ENCODE measurements around the gene BCAS4. TPM values are rescaled to one million over a fixed set of nuclear protein-coding genes. Genes with fewer than 3 reads are reported as not detected.

The BCAS4 gene
- total RNA-seq, 4 donors from 2014 or later, result 0.66 to 91.6 (median 1.9) TPM

GRCh38 chr20:50856475-50857041 lies 61.7 kb downstream of the BCAS4 start:
- Histone ChIP-seq H3K4me1 (peaks cover 0 to 10% (median 0%) of the 10 kb centered on the region in 4 donors), H3K27ac (peak overlapping the region in 1 of 4 donors; percentile 52), H3K9me3 (no peaks in the 10 kb centered on the region), H3K36me3 (no peaks in the 10 kb centered on the region), H3K27me3 (no peaks in the 10 kb centered on the region), H3K4me3 (no peak overlapping the region)
- no peak for DNase-seq
- TF ChIP-seq POLR2A (IDR thresholded peaks at IDR 0.05) (no peak), CTCF (IDR thresholded peaks at IDR 0.05) (no peak)

GRCh38 chr20:50857348-50857747 lies 62.5 kb downstream of the BCAS4 start:
- Histone ChIP-seq H3K4me1 (peaks cover 0 to 10% (median 0%) of the 10 kb centered on the region in 4 donors), H3K4me3 (no peak overlapping the region), H3K36me3 (no peaks in the 10 kb centered on the region), H3K27ac (no peak overlapping the region), H3K27me3 (no peaks in the 10 kb centered on the region), H3K9me3 (no peaks in the 10 kb centered on the region)
- TF ChIP-seq POLR2A (IDR thresholded peaks at IDR 0.05), result no peak
- TF ChIP-seq CTCF (IDR thresholded peaks at IDR 0.05), result no peak
- DNase-seq, result no peak

- peaks cover 0 to 10% (median 0%) of the 10 kb centered on the region in 4 donors for H3K4me1 ChIP-seq
- DNase-seq, result no peak
- H3K9me3 ChIP-seq, result no peaks in the 10 kb centered on the region
- H3K4me3 ChIP-seq, result no peak overlapping the region
- H3K36me3 ChIP-seq, result no peaks in the 10 kb centered on the region
- H3K27ac ChIP-seq, result no peak overlapping the region
- TF ChIP-seq CTCF (IDR thresholded peaks at IDR 0.05) (no peak), POLR2A (IDR thresholded peaks at IDR 0.05) (no peak)
- no peaks in the 10 kb centered on the region for H3K27me3 ChIP-seq
These were observed 63.7 kb downstream of the BCAS4 start for GRCh38 chr20:50858525-50858924.

GRCh38 chr20:50859161-50859560 lies 64.3 kb downstream of the BCAS4 start:
- Histone ChIP-seq H3K4me3 (no peak overlapping the region), H3K27me3 (no peaks in the 10 kb centered on the region), H3K36me3 (no peaks in the 10 kb centered on the region), H3K4me1 (peaks cover 0 to 10% (median 0%) of the 10 kb centered on the region in 4 donors), H3K9me3 (no peaks in the 10 kb centered on the region), H3K27ac (no peak overlapping the region)
- no peak for TF ChIP-seq POLR2A (IDR thresholded peaks at IDR 0.05)
- TF ChIP-seq CTCF (IDR thresholded peaks at IDR 0.05), result no peak
- no peak for DNase-seq

- TF ChIP-seq CTCF (IDR thresholded peaks at IDR 0.05), result no peak
- TF ChIP-seq POLR2A (IDR thresholded peaks at IDR 0.05), result no peak
- no peak overlapping the region for H3K27ac ChIP-seq
- H3K36me3 ChIP-seq, result no peaks in the 10 kb centered on the region
- peaks cover 0 to 2% (median 0%) of the 10 kb centered on the region in 4 donors for H3K4me1 ChIP-seq
- H3K9me3 ChIP-seq, result no peaks in the 10 kb centered on the region
- no peaks in the 10 kb centered on the region for H3K27me3 ChIP-seq
- H3K4me3 ChIP-seq, result no peak overlapping the region
- no peak for DNase-seq
These were observed 66.2 kb downstream of the BCAS4 start for GRCh38 chr20:50861012-50861411.

- TF ChIP-seq POLR2A (IDR thresholded peaks at IDR 0.05), result no peak
- no peak for TF ChIP-seq CTCF (IDR thresholded peaks at IDR 0.05)
- no peak for DNase-seq
- no peaks in the 10 kb centered on the region for H3K4me1 ChIP-seq
- no peaks in the 10 kb centered on the region for H3K27me3 ChIP-seq
- H3K36me3 ChIP-seq, result no peaks in the 10 kb centered on the region
- no peak overlapping the region for H3K4me3 ChIP-seq
- no peaks in the 10 kb centered on the region for H3K9me3 ChIP-seq
- no peak overlapping the region for H3K27ac ChIP-seq
These were observed 67.7 kb downstream of the BCAS4 start for GRCh38 chr20:50862546-50862945.
